ENCODE data around the gene DVL2. TPM values are rescaled to one million over a fixed set of nuclear protein-coding genes. Genes with fewer than 3 reads are reported as not detected.
A peak's percentile ranks its signal among the peaks of the same experiment; 100 is the strongest.

Gene DVL2
- total and polyA plus RNA-seq, 2 donors (not counting 3 experiments of a cell fraction or from before 2014, with no cell fraction given) = 17.2 to 55.9 TPM

DNA sequence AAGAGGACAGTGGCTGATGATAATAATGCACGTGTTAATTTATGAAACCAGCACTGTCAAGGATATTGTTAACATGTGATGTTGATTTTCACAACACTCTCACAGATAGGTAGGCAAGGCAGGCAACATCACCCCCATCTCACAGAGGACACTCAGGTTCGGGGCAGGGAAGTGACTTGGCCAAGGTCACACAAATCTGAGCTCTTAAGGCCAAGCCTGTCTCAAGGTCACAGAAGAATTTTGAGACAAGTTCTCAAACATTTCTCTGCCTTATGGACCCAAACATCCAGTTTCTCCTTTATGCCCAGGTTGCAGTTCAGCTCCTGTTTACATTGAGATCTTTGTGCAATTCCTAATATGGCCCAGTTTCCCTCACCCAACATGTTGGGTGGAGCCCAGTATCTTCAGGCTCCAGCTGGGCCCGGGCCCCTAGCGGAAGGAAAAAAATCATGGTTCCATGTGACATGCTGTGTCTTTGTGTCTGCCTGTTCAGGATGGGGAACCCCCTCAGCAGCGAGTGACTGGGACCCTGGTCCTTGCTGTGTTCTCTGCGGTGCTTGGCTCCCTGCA, 48.5 kb upstream of the DVL2 start:
- CTCF ChIA-PET = interaction anchor here (1.2 to 10.2 kb wide), 2 partner anchors 14 to 106 kb away, joined by 3 to 170 read pairs; no protein-coding TSS in a partner anchor
- dilution Hi-C loops (cut with MboI; ENCODE audit: extremely low pct_ligation_motif_present, low sequenced_read_pairs) (no loop called here), intact Hi-C loops (cut with micrococcal nuclease) (no loop called here)
- no TSS peak for BruUV-seq (replicated peaks)
- no peaks in the 10 kb centered on the region for H4K20me1 ChIP-seq (replicated peaks; ENCODE audit: control insufficient read depth, extremely low read depth, insufficient read depth, low read length)
- H3K4me3 ChIP-seq (replicated peaks in 1 of 3; ENCODE audit: insufficient read depth in 1 of 3, low read depth in 1 of 3, low read length in 3 of 3) = no peak overlapping the region
- no peaks in the 10 kb centered on the region for H3K9me1 ChIP-seq (replicated peaks; ENCODE audit: control insufficient read depth, extremely low read depth, insufficient read depth, low read length)
- TF ChIP-seq GATA2 (IDR thresholded peaks at IDR 0.05; ENCODE audit: insufficient read depth, insufficient read length, low read depth, low read length) (no peak), FOS (IDR thresholded peaks at IDR 0.05; ENCODE audit: borderline replicate concordance, insufficient read depth, low read length) (no peak), EZH2 (IDR thresholded peaks at IDR 0.05; ENCODE audit: borderline replicate concordance, low read depth, low read length, severe bottlenecking) (no peak), JUN (IDR thresholded peaks at IDR 0.05; ENCODE audit: borderline replicate concordance, insufficient read depth, insufficient read length, low read depth) (no peak), MYC (IDR thresholded peaks at IDR 0.05; ENCODE audit: low read depth, low read length) (no peak), POLR2AphosphoS5 (IDR thresholded peaks at IDR 0.05; ENCODE audit: insufficient read depth, low read depth, low read length) (no peak), POLR2A (IDR thresholded peaks at IDR 0.05; ENCODE audit: low read depth, low read length) (no peak)
- TF ChIP-seq, protein P1, sequence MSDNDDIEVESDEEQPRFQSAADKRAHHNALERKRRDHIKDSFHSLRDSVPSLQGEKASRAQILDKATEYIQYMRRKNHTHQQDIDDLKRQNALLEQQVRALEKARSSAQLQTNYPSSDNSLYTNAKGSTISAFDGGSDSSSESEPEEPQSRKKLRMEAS (IDR thresholded peaks at IDR 0.05; ENCODE audit: insufficient read depth, insufficient read length) = no peak
- TF ChIP-seq, protein P2, sequence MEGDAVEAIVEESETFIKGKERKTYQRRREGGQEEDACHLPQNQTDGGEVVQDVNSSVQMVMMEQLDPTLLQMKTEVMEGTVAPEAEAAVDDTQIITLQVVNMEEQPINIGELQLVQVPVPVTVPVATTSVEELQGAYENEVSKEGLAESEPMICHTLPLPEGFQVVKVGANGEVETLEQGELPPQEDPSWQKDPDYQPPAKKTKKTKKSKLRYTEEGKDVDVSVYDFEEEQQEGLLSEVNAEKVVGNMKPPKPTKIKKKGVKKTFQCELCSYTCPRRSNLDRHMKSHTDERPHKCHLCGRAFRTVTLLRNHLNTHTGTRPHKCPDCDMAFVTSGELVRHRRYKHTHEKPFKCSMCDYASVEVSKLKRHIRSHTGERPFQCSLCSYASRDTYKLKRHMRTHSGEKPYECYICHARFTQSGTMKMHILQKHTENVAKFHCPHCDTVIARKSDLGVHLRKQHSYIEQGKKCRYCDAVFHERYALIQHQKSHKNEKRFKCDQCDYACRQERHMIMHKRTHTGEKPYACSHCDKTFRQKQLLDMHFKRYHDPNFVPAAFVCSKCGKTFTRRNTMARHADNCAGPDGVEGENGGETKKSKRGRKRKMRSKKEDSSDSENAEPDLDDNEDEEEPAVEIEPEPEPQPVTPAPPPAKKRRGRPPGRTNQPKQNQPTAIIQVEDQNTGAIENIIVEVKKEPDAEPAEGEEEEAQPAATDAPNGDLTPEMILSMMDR (IDR thresholded peaks at IDR 0.05; ENCODE audit: extremely low read depth in 1 of 2, insufficient read depth in 1 of 2, low read depth in 1 of 2, low read length in 2 of 2) = no peak
- POLR2A ChIA-PET = no interaction called here
- no peaks in the 10 kb centered on the region for H3K79me2 ChIP-seq (ENCODE audit: control insufficient read depth, insufficient read depth, low read length)
- DNase-seq (ENCODE audit: low read depth, low spot score) = no peak
- peaks cover 9% of the 10 kb centered on the region for H3K4me1 ChIP-seq (ENCODE audit: control insufficient read depth, extremely low read depth, insufficient read depth, low read length)
- no peak overlapping the region for H3K9ac ChIP-seq (replicated peaks; ENCODE audit: extremely low read depth, insufficient read depth, low read length)
- H3K4me2 ChIP-seq (ENCODE audit: insufficient read depth, low read length) = no peak overlapping the region
- H3K36me3 ChIP-seq (ENCODE audit: control insufficient read depth in 2 of 2, extremely low read depth in 1 of 2, insufficient read depth in 2 of 2, low read length in 2 of 2) = no peaks in the 10 kb centered on the region
- no peak overlapping the region for H3K27ac ChIP-seq (ENCODE audit: insufficient read depth, low read depth, low read length)
- peaks cover 5 to 13% of the 10 kb centered on the region in 2 experiments for H3K27me3 ChIP-seq (ENCODE audit: control insufficient read depth in 2 of 2, insufficient read depth in 2 of 2, low read length in 2 of 2)
- H3K9me3 ChIP-seq (replicated peaks; ENCODE audit: control insufficient read depth, insufficient read depth, low read length) = no peaks in the 10 kb centered on the region
- peak; percentile 12 for FAIRE-seq
- no peak overlapping the region for H2AFZ ChIP-seq (ENCODE audit: low read depth, low read length)

Measured in endothelial cell of umbilical vein (primary cell).